Uterus (tissue), 2 donors: Measurements from ENCODE around the gene DEPDC1.

Experiments used
- CTCF ChIP-seq, 4 experiments: fragments of 200-600 bp in 2 of 4; fragments of 450-650 bp in 2 of 4; sonication (generic) in 2 of 4; IDR thresholded peaks; one replicate each; pipeline ENCODE4 v1.5.1; 2016 to 2019; ENCODE audit warnings: antibody characterized with exemption in 4 of 4, mild to moderate bottlenecking in 2 of 4, moderate library complexity in 1 of 4
- POLR2A ChIP-seq, 2 donors: fragments of 450-650 bp; IDR thresholded peaks; one replicate each; pipeline ENCODE4 v1.6.1; 2016; ENCODE audit warnings: antibody characterized with exemption in 2 of 2, mild to moderate bottlenecking in 1 of 2, moderate library complexity in 1 of 2

GRCh38 chr1:68473060-68473459 is 23.8 kb downstream of the DEPDC1 start:
- no peak for TF ChIP-seq POLR2A (IDR thresholded peaks at IDR 0.05)
- no peak for TF ChIP-seq CTCF (IDR thresholded peaks at IDR 0.05)
